Lower leg skin (tissue), 3 donors: ENCODE results near the gene NCS1.

Experiments used
- CTCF ChIP-seq, 3 donors: fragments of 450-650 bp; IDR thresholded peaks; one replicate each; pipeline ENCODE4 v1.5.1; 2016; ENCODE audit warnings: antibody characterized with exemption in 3 of 3, mild to moderate bottlenecking in 3 of 3, moderate library complexity in 2 of 3
- POLR2A ChIP-seq, 2 donors: fragments of 450-650 bp; IDR thresholded peaks; one replicate each; pipeline ENCODE4 v1.6.1; 2016 to 2017; ENCODE audit warnings: antibody characterized with exemption in 2 of 2, mild to moderate bottlenecking in 1 of 2, moderate library complexity in 1 of 2

- TF ChIP-seq CTCF (IDR thresholded peaks at IDR 0.05) (no peak), POLR2A (IDR thresholded peaks at IDR 0.05) (no peak)
Observed at GRCh38 chr9:130159915-130160670, 12.1 kb upstream of the NCS1 start.
